NT2/D1 (cell line): ENCODE measurements around the gene CNBD2.

ENCODE experiments used
- SUZ12 ChIP-seq: IDR thresholded peaks from 2 replicates; pipeline ENCODE4 v1.6.1; 2011; ENCODE audit not compliant: insufficient read length, insufficient read depth; ENCODE audit errors: extremely low read depth
- YY1 ChIP-seq: IDR thresholded peaks from 2 replicates; pipeline ENCODE4 v1.6.1; 2011; ENCODE audit not compliant: insufficient read length, insufficient read depth
- ZNF274 ChIP-seq: IDR thresholded peaks from 2 replicates; pipeline ENCODE4 v1.6.1; 2011; ENCODE audit warnings: mild to moderate bottlenecking, low read depth, low read length

GRCh38 chr20:35994994-35995453 is 26.6 kb downstream of the CNBD2 start:
- TF ChIP-seq ZNF274 (no peak), YY1 (no peak), SUZ12 (no peak)
